ENCODE measurements around the gene UBA5. TPM values are rescaled to one million over a fixed set of nuclear protein-coding genes. Genes with fewer than 3 reads are reported as not detected.

Gene UBA5
- total RNA-seq, 1 donor from 2014 or later = 32.2 TPM

GRCh38 chr3:132650153-132650552 is 10.0 kb upstream of the UBA5 start:
- intact Hi-C loops (cut with DNase I) = no loop called here
- no peak for ATAC-seq
- DNase-seq (ENCODE audit: low spot score) = no peak

- DNase-seq (ENCODE audit: low spot score) = no peak
Observed at GRCh38 chr3:132652640-132653270, 7.4 kb upstream of the UBA5 start.

GRCh38 chr3:132654190-132654589 is 5.9 kb upstream of the UBA5 start:
- ATAC-seq = no peak
- DNase-seq (ENCODE audit: low spot score) = no peak
- intact Hi-C loops (cut with DNase I) = no loop called here

More at GRCh38 chr3:132652640-132653270, 7.4 kb upstream of the UBA5 start:
- intact Hi-C loops (cut with DNase I) = no loop called here
- peak; percentile 74 for ATAC-seq

GRCh38 chr3:132654721-132655120 is 5.4 kb upstream of the UBA5 start:
- DNase-seq (ENCODE audit: low spot score) (no peak), ATAC-seq (no peak)
- intact Hi-C loops (cut with DNase I) = no loop called here

GRCh38 chr3:132655471-132655870 is 4.7 kb upstream of the UBA5 start:
- DNase-seq (ENCODE audit: low spot score) (no peak), ATAC-seq (no peak)
- intact Hi-C loops (cut with DNase I) = no loop called here

- ATAC-seq = no peak
- intact Hi-C loops (cut with DNase I) = no loop called here
Observed at GRCh38 chr3:132657869-132658747, 2.0 kb upstream of the UBA5 start.

GRCh38 chr3:132659000-132659364 is 1.1 kb upstream of the UBA5 start:
- peak; percentile 30 for ATAC-seq
- DNase-seq (ENCODE audit: low spot score) = no peak
- intact Hi-C loops (cut with DNase I) = no loop called here

More at GRCh38 chr3:132657869-132658747, 2.0 kb upstream of the UBA5 start:
- DNase-seq (ENCODE audit: low spot score) = no peak

GRCh38 chr3:132659365-132660051 is 621 bp upstream of the UBA5 start, which contains the start of gene ACAD11:
Gene ACAD11, minus strand, starts transcription at chr3:132659809. Its CDS starts 58 bp downstream, at chr3:132659751.
- peak; percentile 85 for DNase-seq (ENCODE audit: low spot score)
- intact Hi-C loops (cut with DNase I) = no loop called here
- peak; percentile 97 for ATAC-seq

- ATAC-seq = peak; percentile 2
- DNase-seq (ENCODE audit: low spot score) = no peak
- intact Hi-C loops (cut with DNase I) = no loop called here
Observed at GRCh38 chr3:132660811-132661070, 612 bp downstream of the UBA5 start.

- ATAC-seq (no peak), DNase-seq (ENCODE audit: low spot score) (no peak)
- intact Hi-C loops (cut with DNase I) = no loop called here
Observed at GRCh38 chr3:132661101-132661500, 972 bp downstream of the UBA5 start.

- intact Hi-C loops (cut with DNase I) = no loop called here
- ATAC-seq = no peak
- DNase-seq (ENCODE audit: low spot score) = no peak
Observed at GRCh38 chr3:132662212-132662611, 2.1 kb downstream of the UBA5 start.

GRCh38 chr3:132665230-132665745 is 5.2 kb downstream of the UBA5 start:
- intact Hi-C loops (cut with DNase I) = no loop called here
- ATAC-seq (no peak), DNase-seq (ENCODE audit: low spot score) (no peak)

GRCh38 chr3:132669256-132669777 is 9.2 kb downstream of the UBA5 start:
- intact Hi-C loops (cut with DNase I) = no loop called here
- DNase-seq (ENCODE audit: low spot score) = no peak
- no peak for ATAC-seq

- ATAC-seq = no peak
- no peak for DNase-seq (ENCODE audit: low spot score)
- intact Hi-C loops (cut with DNase I) = no loop called here
Observed at GRCh38 chr3:132675408-132675807, 15.3 kb downstream of the UBA5 start.

- ATAC-seq (no peak), DNase-seq (ENCODE audit: low spot score) (no peak)
- intact Hi-C loops (cut with DNase I) = no loop called here
Observed at GRCh38 chr3:132679911-132680310, 19.8 kb downstream of the UBA5 start.

- intact Hi-C loops (cut with DNase I) = no loop called here
- ATAC-seq (no peak), DNase-seq (ENCODE audit: low spot score) (no peak)
Observed at GRCh38 chr3:132681421-132681820, 21.3 kb downstream of the UBA5 start.

- DNase-seq (ENCODE audit: low spot score) (no peak), ATAC-seq (no peak)
Observed at GRCh38 chr3:132682201-132682600, 22.1 kb downstream of the UBA5 start.

GRCh38 chr3:132690040-132690439 is 29.9 kb downstream of the UBA5 start:
- intact Hi-C loops (cut with DNase I) = no loop called here
- no peak for DNase-seq (ENCODE audit: low spot score)
- no peak for ATAC-seq

More at GRCh38 chr3:132682201-132682600, 22.1 kb downstream of the UBA5 start:
- intact Hi-C loops (cut with DNase I) = no loop called here

GRCh38 chr3:132694991-132695390 is 34.9 kb downstream of the UBA5 start:
- intact Hi-C loops (cut with DNase I) = no loop called here
- no peak for DNase-seq (ENCODE audit: low spot score)
- no peak for ATAC-seq

GRCh38 chr3:132695422-132695821 is 35.3 kb downstream of the UBA5 start:
- DNase-seq (ENCODE audit: low spot score) (no peak), ATAC-seq (no peak)
- intact Hi-C loops (cut with DNase I) = no loop called here
